Measurements from ENCODE around the gene DENND6A. TPM values are rescaled to one million over a fixed set of nuclear protein-coding genes. Genes with fewer than 3 reads are reported as not detected.

The DENND6A gene
- total RNA-seq, 1 experiment from 2014 or later = 21.8 TPM

DNA sequence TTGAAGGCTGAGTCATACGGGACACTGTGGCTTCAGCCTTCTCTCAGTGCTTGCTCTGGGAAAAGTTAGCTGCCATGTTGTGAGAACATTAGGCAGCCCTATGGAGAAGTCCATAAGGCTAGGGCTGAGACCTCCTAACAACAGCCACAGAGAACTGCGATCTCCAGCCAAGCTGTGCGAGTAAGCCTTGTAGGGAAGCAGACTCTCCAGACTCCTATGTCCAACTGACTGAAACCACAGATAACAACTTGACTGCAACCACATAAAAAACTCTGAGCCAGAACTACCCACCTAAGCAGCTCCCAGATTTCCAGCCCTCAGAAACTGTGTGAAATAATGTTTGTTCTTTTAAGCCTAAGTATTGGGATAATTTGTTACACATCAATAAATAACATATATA lies 40.7 kb downstream of the DENND6A start:
- H3K27me3 Mint-ChIP-seq (ENCODE audit: insufficient read depth, unreplicated experiment) = no peaks in the 10 kb centered on the region
- intact Hi-C loops (cut with micrococcal nuclease; ENCODE audit: unreplicated experiment) = no loop called here
- DNase-seq = no peak
- peaks cover 14% of the 10 kb centered on the region for H3K9me3 Mint-ChIP-seq (ENCODE audit: unreplicated experiment)
- no peak overlapping the region for H3K4me3 ChIP-seq (ENCODE audit: low read depth, low read length)
- no TSS peak for BruUV-seq (replicated peaks)
- H3K36me3 Mint-ChIP-seq (ENCODE audit: insufficient read depth, unreplicated experiment) = peaks cover 30% of the 10 kb centered on the region
- POLR2A ChIA-PET = no interaction called here
- CTCF ChIA-PET = no interaction called here
- no peak overlapping the region for H3K27ac Mint-ChIP-seq (ENCODE audit: unreplicated experiment)
- no peak for TF ChIP-seq CTCF (IDR thresholded peaks at IDR 0.05; ENCODE audit: insufficient read depth in 1 of 2, low read depth in 1 of 2, low read length in 1 of 2, severe bottlenecking in 1 of 2, unreplicated experiment in 1 of 2)
- no peaks in the 10 kb centered on the region for H3K27me3 ChIP-seq (replicated peaks; ENCODE audit: control insufficient read depth, insufficient read depth, low read length)
- peaks cover 9% of the 10 kb centered on the region for H3K9me3 ChIP-seq
- H3K4me3 Mint-ChIP-seq (ENCODE audit: unreplicated experiment) = no peak overlapping the region
- H3K4me1 ChIP-seq = no peaks in the 10 kb centered on the region
- H3K4me1 Mint-ChIP-seq (ENCODE audit: low read depth, unreplicated experiment) = no peaks in the 10 kb centered on the region
- H3K36me3 ChIP-seq (ENCODE audit: control insufficient read depth, insufficient read depth, low read length) = no peaks in the 10 kb centered on the region; the same call in 1 of the 2 replicates

DNA sequence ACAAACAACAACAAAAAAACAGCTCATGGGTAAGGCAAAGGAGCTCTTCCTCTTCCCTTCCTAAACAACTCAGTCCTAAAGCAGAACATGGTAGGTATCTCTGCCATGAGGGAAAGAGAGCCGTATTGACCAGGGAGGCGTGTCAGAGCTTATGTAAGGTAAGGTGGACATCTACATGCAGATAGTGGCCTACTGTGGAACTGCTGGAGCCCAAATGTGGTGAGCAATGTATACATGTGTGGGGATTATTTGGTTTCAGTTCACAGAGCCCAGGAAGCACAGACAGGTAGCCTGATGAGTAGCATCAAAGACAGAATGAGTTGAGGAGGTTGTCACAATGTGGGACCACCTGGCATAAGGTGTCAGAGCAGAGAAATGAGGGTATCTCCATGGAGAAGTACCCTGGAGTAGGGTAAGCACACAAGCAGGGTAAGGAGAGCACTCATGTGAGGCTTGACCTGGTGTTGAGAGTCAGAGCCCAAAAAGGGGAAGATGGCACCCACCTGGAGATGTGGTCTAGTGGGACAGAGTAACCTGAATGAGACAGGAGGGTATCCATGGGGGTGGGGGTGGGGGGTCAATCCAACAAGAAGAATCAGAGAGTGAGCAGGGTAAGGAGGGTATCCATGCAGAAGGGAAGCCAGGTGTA lies 45.5 kb downstream of the DENND6A start:
- TF ChIP-seq CTCF (IDR thresholded peaks at IDR 0.05; ENCODE audit: insufficient read depth in 1 of 2, low read depth in 1 of 2, low read length in 1 of 2, severe bottlenecking in 1 of 2, unreplicated experiment in 1 of 2) = no peak
- H3K36me3 ChIP-seq (ENCODE audit: control insufficient read depth, insufficient read depth, low read length) = no peaks in the 10 kb centered on the region; the same call in 1 of the 2 replicates
- Mint-ChIP-seq H3K9me3 (ENCODE audit: unreplicated experiment) (peaks cover 14% of the 10 kb centered on the region), H3K4me1 (ENCODE audit: low read depth, unreplicated experiment) (peaks cover 6% of the 10 kb centered on the region), H3K27me3 (ENCODE audit: insufficient read depth, unreplicated experiment) (no peaks in the 10 kb centered on the region), H3K36me3 (ENCODE audit: insufficient read depth, unreplicated experiment) (peaks cover 39% of the 10 kb centered on the region), H3K4me3 (ENCODE audit: unreplicated experiment) (no peak overlapping the region), H3K27ac (ENCODE audit: unreplicated experiment) (no peak overlapping the region)
- no peak for DNase-seq
- H3K9me3 ChIP-seq = peaks cover 9% of the 10 kb centered on the region
- H3K4me1 ChIP-seq = no peaks in the 10 kb centered on the region
- BruUV-seq (replicated peaks) = no TSS peak
- no peaks in the 10 kb centered on the region for H3K27me3 ChIP-seq (replicated peaks; ENCODE audit: control insufficient read depth, insufficient read depth, low read length)
- ChIA-PET CTCF (no interaction called here), POLR2A (no interaction called here)
- H3K4me3 ChIP-seq (ENCODE audit: low read depth, low read length) = no peak overlapping the region
- intact Hi-C loops (cut with micrococcal nuclease; ENCODE audit: unreplicated experiment) = loop anchor here (2.0 kb wide), 1 partner anchor 205 kb away; no protein-coding TSS in a partner anchor

GRCh38 chr3:57646723-57647122 lies 46.2 kb downstream of the DENND6A start:
- Mint-ChIP-seq H3K27ac (ENCODE audit: unreplicated experiment) (no peak overlapping the region), H3K27me3 (ENCODE audit: insufficient read depth, unreplicated experiment) (no peaks in the 10 kb centered on the region), H3K9me3 (ENCODE audit: unreplicated experiment) (peaks cover 14% of the 10 kb centered on the region), H3K36me3 (ENCODE audit: insufficient read depth, unreplicated experiment) (peaks cover 42% of the 10 kb centered on the region), H3K4me1 (ENCODE audit: low read depth, unreplicated experiment) (peaks cover 13% of the 10 kb centered on the region), H3K4me3 (ENCODE audit: unreplicated experiment) (no peak overlapping the region)
- intact Hi-C loops (cut with micrococcal nuclease; ENCODE audit: unreplicated experiment) = loop anchor here (2.0 kb wide), 1 partner anchor 206 kb away; no protein-coding TSS in a partner anchor
- peak in 1 of 2 experiments; percentile 18 for DNase-seq
- ChIA-PET POLR2A (no interaction called here), CTCF (no interaction called here)
- no peak for TF ChIP-seq CTCF (IDR thresholded peaks at IDR 0.05; ENCODE audit: insufficient read depth in 1 of 2, low read depth in 1 of 2, low read length in 1 of 2, severe bottlenecking in 1 of 2, unreplicated experiment in 1 of 2)
- Histone ChIP-seq H3K4me1 (no peaks in the 10 kb centered on the region), H3K27me3 (replicated peaks; ENCODE audit: control insufficient read depth, insufficient read depth, low read length) (no peaks in the 10 kb centered on the region), H3K9me3 (peaks cover 9% of the 10 kb centered on the region), H3K4me3 (ENCODE audit: low read depth, low read length) (no peak overlapping the region), H3K36me3 (ENCODE audit: control insufficient read depth, insufficient read depth, low read length) (no peaks in the 10 kb centered on the region; the same call in 1 of the 2 replicates)
- no TSS peak for BruUV-seq (replicated peaks)
